HG03565 (cell line): ENCODE measurements around the gene PDE5A.

Experiments
- ATAC-seq: cut with Tn5 transposase; IDR thresholded peaks from one replicate; pipeline ENCODE4 v1.9.1; 2021; ENCODE audit warnings: mild to moderate bottlenecking, moderate library complexity; ENCODE audit not compliant: unreplicated experiment

PDE5A gene

DNA sequence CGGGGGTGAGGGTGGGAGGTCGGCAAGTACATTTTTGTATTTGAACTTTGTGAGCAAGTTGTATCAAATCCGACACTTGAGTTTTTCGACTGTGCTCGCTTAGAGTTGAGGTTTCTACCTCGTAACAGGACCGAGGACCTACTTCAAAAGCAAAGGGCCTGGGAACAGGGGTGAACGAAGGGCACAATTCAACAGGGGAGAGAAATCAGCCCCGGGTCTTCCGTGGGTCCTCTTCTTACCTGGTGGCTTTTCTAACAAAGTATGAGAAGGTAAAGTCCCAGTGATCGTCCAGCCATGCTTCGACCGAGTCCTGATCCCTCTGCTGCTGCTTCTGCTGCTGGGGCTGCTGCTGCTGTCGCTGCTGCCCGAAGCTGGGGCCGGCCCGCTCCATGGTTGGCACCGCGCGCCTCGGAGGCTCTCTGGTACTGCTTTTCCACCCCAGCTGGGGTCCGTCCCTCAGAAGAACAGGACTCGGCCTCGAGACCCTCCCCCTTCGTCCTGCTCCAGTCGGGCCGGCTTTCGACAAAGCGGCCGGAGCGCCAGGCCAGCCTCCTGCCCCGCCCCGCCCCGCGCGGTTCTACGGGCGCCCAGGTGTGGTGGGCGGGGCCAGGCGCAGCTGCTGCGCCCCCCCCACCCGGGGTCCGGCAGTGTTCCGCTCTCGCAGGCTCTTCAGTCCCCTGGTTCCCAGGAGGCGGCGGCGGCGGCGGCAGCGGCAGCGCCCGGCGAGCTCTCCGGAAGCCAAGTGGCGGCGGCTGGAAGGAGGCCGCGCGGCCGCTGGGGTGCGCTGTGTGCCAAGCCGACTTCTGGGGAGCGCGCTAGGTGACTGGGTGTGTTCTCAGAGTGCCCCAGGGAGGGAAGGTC lies at the start of gene PDE5A:
Gene PDE5A, minus strand, starts transcription at position 524 of the 861 bp plus-strand sequence. Its CDS starts 133 bp downstream, at position 391.
- peak; percentile 86 for ATAC-seq

DNA sequence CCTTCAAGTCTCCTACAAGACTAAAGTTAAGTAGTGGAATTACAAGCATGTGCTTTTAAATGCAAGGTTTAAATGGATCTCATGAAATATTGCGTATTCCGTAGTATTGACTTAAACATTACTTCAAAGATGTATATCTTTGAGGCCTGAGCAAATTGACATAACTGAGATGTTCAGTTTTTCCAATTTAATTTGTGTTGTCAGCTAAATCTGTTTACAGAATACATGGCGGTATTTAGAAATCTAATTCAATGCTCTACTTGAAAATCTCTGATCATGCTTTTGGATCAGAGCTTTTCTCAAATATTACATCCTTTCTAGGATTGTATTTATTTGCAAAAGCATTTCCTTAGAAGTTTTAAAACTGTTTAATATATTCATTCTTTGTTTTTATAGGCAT lies 47.5 kb upstream of the PDE5A start:
- no peak for ATAC-seq

DNA sequence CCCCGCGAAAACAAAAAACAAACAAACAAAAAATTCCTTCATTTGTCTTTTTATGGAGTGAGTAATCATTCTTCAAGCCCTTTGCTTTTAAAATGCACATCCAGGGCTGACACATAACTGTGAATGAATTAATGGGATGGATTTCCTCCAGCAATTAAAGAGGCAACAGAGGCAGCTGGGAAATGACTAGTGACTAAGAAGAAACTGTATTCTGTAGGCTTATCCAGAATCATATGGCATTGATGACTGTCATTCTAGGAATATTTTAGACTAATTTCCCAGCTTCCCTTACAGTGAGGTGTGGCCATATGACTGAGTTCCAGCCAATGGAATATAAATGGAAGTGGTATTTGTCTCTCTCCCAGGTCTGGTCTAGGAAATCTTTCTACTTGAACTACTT lies 46.8 kb upstream of the PDE5A start:
- no peak for ATAC-seq

DNA sequence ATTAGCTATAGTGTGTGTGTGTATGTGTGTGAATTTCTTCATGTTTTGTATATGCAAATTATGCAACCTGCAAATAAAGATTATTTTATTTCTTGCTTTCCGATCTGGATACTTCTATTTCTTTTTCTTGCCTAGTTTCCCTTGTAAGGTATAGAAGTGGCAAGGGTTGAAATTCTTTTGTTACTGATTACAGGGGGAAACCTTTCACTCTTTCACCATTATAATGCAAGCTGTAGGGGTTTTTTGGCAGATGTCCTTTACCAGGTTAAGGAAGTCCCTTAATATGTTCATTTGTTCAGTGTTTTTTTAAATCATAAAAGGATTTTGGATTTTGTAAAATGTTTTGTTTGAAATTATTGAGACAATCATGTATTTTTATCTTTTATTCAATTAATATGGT lies 44.3 kb upstream of the PDE5A start:
- no peak for ATAC-seq

DNA sequence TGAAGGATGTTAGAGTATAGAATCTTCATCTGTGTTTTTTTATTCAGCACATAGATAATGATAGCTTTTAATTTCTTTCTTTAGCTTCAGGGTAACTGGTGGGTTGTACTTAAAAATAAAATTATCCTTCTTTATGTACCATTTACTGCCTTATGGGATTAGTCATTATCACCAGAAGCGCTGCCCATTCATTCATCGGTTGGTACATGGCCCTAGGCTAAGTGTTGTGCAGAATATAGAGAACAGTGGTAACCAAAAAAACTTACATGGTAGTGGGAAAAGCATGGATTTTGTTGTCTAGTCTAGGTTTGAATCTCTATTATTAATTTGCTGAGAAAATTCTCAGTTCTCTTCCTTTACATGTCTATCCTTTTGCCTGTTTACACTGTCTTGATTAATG lies 43.5 kb upstream of the PDE5A start:
- no peak for ATAC-seq

DNA sequence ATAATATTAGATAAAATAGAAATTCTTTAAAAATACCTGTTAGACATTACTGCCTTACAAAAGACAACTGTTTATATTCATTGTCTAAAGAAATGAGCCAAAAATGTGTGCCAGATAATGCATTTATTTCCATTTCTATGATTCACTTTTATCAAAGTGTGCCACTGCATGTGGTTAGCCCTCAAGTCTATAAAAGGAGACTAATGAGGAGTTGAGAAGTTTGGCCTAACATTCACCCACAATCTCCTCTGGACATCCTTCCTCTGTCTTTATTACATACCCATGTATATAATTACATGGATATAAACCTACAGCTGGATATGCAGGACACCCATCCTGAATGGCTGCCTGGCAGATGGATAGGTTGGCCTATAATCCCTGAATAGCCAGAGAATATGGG lies 42.6 kb upstream of the PDE5A start:
- no peak for ATAC-seq

DNA sequence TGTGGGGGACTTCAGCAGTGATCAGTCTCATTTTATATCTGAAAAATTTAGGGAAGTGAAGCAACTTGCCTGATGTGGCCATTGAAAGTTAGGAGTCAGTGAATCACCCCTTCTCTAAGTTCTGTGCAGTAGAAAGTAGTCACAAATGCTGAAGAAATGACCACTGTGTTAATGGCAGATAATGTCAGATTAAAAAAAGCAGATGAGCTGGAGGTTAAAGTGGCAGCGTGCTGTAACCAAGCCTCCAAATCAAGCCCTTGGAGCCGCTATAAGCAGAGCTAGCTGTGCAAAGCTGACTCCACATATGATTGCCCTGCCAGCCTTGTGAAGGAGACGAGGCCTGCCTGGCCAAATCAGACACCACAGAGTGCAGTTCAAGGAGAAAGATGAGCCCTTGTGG lies 39.2 kb upstream of the PDE5A start:
- ATAC-seq, result no peak

DNA sequence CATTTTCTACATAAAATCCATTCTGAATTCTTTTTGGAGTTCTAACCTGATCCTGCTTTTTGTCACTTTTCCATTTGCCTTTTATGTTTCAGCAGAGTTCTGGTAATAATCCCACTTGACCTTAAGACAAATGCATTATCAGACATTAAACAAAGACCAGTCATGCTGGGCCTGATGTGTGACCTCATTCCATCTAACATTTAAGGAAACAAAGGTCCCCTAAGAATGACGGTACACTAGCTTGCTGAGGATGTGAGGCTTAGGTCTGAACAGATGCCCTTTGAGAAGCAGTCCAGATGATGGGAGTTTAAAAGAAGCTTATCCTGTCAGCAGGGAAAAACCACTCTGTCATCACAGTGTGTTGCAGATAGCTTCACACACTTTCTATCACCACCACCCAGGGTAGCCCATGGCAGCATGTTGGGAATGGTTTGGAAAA lies 38.1 kb upstream of the PDE5A start:
- ATAC-seq, result no peak

DNA sequence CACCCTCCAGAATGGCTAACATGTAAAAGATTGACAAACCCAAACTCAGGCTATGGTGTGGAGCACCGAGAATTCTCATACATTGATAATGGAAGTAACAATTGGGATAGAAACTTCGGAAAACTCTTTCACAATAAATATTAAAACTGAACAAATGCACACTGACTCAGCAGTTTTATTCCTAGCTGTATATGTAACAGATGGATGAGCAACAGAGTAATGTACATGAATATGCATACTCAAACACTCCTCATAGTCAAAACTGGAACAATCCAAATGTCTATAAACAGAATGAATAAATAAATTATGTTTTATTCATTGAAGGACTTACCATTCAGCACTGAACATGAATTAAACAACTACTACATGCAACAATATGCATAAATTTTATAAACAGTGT lies 37.1 kb upstream of the PDE5A start:
- ATAC-seq, result no peak

DNA sequence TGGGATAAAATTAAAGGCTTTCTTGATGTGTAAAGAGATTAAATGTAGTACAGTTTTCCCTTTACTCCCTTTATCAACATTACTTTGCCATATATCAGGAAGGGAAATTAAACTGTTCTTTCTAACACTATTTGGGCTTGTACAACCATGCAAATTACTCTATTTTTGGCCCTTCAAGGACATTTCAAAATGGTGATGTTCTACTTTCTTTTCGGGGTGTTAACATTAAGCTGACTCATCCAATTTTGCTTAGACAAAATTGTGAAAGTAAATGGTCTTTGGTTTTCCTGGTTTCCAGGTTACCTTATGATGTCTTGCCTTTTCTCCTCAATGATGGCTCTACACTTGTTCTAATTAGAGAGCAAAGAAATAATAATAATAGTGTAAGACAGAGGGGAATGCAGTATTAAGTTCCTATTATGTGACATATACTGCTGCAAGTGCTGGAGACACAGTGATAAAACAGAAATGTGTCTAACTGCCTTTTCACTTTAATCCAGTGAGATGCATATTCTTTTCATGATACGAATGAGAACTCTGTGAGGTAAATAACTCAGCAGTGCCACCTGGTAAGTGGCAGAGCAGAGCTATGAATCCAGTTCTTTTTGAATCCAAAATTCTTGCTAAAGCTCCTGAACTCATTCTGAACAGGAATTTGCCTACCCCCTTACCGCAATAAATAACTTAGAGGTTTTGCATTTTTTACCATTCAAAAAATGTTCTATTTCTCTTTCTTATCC lies 35.7 kb upstream of the PDE5A start:
- ATAC-seq, result no peak

DNA sequence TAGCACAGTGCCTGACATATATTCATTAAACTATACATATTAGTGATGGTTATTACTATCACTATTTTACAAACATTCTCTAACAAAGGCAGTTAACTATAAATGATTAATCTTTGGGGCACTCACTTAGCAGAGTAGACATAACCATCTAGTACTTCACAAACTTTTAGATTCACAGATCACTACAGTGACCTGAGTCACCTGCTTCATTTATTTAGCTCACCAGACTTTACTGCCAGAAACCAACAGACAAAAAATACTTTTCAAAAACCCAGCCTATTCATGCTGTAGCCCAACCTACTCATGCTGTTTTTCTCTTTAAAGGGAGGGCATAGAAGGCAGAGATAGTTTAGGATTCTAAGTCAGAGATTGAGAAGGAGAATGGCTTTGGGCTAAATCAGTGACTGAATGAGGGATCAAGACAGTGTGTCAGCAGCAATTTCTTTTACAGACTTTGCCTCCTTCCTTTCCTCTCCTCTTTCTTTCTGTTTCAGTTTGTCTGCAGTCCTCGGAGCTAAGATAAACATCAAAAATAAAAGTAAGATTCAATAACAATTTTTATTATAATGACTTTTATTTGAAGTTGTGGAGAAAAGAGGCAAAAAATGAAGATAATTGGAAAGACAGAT lies 34.7 kb upstream of the PDE5A start:
- peak; percentile 40 for ATAC-seq

DNA sequence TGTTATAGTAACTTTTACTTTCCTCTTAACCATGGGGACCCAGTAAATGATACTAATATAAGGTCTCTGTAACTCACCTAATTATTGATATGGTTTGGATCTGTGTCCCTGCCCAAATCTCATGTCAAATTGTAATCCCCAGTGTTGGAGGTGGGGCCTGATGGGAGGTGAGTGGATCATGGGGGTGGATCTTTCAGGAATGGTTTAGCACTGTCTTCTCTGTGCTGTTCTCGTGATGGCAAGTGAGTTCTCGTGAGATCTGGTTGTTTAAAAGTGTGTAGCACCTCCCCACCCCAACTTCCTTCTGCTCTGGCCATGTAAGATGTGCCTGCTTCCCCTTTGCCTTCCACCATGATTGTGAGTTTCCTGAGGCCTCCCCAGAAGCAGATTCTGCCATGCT lies 34.0 kb upstream of the PDE5A start:
- peak; percentile 18 for ATAC-seq

DNA sequence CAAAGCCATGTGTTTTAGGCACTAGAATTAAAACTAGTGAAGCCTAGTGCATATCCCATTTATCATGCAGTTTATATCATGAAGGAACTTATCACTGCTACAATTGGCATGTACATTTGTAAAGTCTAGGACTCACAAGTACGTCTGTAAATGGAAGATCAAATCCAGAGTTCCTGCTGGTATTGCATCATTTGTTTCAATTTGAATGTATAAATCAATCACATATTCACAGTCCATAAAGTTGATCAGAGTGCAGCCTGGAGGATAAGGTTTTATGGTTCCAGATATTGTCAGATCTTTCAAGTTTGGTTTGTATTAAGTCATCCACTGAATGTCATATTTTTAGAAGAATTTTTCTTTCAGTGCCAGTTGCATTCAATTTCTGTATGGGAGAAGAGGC lies 32.6 kb upstream of the PDE5A start:
- no peak for ATAC-seq

DNA sequence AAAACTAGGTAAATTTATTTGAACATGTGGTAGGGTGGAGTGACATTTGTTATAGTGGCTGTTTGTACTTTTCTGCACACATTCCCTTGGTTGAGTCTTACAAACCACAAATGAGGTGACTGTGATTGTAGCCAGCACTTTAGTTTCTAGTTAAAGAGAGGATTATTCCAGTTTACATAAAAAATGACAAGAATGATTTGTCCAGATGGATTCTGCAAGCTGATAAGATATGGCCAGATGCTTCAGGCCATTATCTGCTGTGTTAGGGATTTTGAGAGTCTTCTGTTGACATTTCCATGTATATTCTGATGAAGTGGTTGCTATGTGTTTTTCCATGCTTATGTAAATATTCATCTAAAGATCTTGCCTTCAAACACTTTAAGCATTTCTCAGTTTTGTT lies 31.0 kb upstream of the PDE5A start:
- ATAC-seq, result no peak

DNA sequence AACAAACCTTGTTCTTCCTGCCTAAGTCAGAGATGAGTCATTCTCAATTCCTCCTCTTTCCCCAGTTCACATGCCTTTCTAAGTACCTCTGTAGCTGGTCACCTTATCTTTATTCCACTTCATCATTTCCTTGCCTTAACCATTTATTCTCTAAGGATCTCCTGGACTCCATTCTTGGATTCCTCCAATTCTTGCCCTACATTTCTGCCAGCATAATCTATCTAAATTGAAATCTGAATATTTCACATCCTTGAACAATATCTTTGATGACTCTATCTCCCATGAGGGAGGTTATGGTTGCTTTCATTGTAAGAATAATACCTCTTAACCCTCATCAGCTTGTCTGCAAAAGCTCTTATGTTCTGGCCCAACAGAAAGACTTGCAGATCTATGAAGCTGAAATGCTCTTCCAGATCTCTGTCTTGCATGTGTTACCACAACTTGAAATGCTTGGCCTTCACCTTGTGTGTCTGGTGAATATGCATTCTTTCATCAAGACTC lies 28.6 kb upstream of the PDE5A start:
- ATAC-seq, result no peak

DNA sequence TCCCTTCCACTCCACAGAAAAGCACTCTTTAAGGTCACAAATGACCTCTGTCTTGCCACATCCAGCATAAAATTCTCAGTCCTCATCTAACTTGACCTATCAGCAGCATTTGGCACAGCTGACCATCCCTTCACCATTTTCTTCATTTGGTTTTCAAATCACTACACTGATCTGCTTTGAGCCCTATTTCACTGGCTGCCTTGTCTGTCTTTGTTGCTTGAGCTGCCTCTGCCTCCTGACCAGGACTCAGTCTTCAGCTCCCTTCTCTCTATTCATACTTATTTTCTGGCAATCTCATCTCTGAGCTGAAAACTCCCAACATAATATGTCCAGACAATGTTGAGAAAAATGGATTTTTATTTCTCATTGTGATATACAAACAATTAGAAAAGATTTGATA lies 27.7 kb upstream of the PDE5A start:
- no peak for ATAC-seq

DNA sequence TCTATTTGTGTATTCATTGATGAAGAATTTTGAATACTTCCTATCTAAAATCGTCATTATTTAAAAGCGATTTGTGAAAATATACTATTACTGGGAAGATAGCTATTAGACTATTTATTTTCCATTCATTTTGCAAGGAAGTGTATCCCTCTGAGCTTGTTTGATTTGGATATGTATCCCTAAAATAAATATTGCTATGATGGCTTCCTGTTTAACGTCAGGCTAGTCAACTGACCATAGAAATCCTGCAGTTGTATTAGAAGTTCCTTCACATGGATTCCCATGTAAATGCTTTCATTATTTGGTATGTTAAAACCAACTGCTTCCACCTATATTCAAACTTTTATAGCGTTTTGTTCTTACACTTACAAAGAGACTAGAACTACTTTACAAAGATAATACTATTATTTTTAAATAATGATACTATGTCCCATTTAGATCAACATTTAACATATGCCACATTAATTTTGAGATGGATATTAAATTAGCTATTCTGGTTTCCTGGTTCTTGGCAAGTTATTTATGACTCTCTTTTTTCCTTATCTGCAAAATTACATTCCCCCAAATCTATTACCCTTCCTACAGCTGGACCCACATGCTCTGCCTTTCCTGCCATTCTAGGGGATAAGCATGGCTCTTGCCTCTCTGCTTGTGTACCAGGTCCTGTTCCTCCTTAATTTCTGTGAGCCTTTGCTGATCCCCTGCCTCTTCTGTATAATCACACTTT lies 26.7 kb upstream of the PDE5A start:
- no peak for ATAC-seq

DNA sequence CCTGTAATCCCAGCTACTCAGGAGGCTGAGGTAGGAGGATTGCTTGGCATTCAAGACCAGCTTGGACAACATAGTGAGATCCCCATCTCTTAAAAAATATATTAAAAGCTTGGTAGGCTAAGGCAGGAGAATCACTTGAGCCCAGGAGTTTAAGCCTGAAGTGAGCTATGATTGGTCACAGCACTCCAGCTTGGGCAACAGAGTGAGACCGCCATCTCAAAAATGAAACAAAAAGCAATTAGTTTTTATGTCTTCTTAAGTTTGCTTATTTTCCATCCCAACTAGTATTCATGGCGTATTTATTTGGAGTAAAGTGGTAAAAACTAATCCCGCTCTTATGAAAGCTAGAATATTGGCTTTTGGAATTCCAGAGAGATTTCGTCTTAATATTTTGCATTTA lies 25.4 kb upstream of the PDE5A start:
- no peak for ATAC-seq

DNA sequence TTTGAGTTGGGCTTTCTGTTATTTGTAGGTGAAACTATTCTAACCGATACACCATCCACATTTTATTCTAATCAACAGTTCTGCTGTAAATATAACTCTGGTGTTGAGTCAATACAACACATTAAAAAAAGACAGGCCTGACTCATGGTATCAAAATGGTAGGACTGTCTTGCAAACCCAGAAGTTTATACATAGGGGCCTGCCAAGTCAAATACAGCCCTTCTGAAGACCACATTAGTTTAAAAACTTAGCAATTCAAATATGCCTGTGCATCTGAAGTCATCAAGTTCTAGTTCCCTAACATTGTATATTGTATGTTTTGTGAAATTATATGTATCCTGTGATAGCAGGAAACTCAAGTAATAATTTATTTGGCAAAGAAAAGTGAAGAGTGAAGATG lies 24.4 kb upstream of the PDE5A start:
- no peak for ATAC-seq

DNA sequence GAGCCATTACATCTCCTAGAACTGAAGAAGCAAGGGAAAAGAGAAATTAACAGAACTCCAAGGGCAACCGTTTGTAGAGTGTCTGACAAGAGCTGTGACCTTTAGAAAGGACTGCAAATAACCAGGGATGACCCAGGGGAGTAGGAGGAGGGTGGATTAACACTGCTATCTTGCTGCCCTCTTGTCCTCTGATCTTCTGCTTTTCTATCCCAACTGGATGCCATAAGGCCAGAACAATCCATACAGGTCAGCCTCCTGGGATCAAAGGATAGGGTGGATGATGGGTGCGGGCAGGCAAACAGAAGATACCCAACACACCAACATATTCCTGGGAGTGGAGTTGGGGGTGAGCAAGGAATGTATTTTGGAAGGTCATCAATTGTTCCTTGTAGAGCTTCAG lies 19.8 kb upstream of the PDE5A start:
- no peak for ATAC-seq

DNA sequence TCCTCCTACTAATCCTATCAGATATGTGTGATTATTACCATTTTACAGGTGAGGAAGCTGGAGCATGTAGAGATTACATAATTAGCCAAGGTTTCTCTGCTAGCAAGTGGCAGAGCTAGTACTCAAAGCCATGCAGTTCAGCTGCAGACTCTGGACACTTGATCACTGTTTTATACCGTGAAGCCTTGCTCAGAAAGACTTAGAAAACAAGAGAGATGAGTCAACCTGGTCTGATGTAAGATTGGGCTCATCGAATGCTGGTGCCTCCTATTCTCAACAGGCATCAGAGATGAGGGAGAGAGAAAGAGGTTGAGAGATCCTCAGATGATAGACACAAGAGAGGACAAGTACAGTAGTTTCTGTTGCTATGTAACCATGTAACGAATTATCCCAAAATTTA lies 19.0 kb upstream of the PDE5A start:
- no peak for ATAC-seq
